Fibroblast of the conjunctiva (primary cell): Measurements from ENCODE around the gene EOGT.

ENCODE experiments used
- DNase-seq: peaks from one replicate; pipeline ENCODE4 v3.0.0-alpha.2; 2010; ENCODE audit warnings: low read depth

EOGT gene

GRCh38 chr3:68963376-68963775 lies 50.1 kb downstream of the EOGT start:
- DNase-seq: no peak

DNA sequence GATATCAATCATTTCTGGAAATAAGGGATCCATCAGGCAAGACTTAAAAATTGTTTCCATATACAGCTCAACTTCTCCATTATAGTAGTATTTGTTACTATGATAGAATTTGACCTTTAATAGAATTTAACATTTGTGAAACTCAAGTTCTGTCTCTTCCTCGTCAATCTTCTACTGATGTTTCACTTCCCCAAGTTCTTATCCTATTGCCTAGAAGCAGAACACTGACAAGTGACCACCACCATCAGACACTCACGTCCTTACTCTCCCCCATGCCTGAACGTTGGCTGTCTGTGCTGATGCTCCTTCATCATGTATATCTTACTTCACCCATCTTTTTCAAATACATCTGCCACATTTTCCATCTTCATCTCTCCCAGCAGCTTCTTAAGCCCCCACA lies 54.6 kb downstream of the EOGT start:
- no peak for DNase-seq

- DNase-seq: no peak
Observed at GRCh38 chr3:68957895-68958294, 55.6 kb downstream of the EOGT start.

GRCh38 chr3:68953816-68954444 lies 59.6 kb downstream of the EOGT start:
- DNase-seq: no peak

DNA sequence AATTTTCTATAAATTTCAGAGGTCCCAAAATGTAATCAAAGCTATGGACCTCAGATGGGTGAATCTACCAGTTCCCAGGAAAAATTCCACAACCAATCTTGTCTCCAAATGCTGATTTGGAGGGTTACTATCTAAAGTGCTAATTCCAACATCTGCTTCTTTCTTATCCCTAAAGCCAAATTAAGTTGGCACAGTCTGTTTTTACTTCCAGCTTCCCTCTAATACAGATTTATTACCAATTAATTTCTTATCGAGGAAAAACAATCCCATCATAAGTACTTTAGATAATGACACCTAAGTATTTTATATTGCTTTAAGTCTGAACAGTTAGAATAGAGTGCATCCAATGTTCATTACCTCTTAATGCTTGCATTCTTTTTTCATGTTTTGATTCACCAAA lies 68.3 kb downstream of the EOGT start:
- DNase-seq: no peak

- DNase-seq: no peak
Observed at GRCh38 chr3:68943753-68944500, 69.6 kb downstream of the EOGT start.

DNA sequence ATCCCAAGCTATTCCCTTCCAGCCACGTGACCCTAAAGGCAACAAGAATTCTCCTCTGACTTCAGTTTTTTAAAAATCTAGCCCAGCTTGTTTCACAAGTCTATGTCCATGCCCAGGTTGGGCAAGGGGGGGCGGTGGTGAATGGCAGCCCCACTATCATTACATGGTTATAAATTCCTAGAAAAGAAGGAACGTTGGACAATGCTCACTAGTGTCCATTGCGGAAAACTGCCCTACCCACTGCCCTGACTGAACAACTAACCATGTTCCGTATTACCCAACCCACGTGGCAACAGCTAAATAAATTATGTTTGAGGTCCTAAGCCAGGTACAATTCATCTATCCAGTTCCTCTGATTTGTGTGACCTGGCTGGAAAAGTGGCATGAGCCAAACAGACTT lies 72.4 kb downstream of the EOGT start:
- DNase-seq: no peak

DNA sequence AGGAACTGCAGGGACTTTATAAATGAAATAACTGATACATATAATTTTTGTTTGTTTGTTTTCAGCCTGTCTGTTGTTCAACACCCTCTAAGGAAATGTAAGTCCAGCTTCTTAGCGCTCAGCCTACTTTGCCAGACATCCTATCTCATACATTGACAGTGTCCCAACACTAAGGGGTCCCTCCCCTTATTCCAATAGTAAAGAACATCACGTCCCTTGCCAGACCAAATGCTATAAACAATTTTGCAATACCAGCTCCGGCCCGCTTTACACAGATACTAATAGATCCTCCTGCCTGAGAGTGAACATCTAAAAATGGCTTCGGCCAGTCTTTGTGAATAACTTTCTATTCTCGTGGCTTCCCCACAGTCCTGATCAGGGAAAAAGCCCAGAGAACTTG lies 76.6 kb downstream of the EOGT start:
- no peak for DNase-seq

GRCh38 chr3:68935778-68936177 lies 77.7 kb downstream of the EOGT start:
- DNase-seq: no peak

DNA sequence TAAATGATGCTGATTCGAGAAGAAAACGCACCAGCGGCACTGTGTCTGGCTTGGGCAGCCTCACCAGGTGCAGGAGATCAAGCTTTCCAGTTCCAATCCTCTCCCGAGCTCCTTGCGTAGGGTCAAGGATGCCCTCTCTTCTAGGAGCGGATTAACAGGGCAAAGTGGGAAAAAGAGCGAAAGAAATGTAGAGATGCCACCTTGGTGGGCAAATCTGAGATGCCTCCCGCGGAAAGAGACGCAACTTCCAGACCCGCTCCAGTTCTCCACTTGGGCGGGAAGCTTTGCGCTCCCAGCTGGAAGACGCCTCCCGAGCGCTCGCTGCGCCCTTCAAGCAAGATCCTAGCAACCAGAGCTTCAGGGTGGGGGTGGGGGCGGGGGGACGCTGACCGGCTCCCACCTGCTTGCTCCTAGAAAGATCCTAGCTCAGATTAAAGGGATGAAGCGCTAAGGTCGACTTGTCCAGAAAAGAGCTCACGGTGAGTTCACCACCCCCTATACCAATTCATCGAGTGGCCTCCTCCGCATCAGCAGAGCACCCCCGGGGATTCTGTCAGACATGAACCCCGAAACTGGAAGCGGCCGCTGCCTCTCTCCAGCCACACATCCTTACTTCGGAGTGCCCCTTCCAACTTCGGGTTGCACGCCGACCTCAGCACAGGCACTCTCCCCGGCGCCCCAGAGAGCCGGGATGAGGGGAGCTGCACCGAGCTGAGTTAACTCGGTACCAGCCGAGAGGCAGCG lies 81.9 kb downstream of the EOGT start:
- DNase-seq: no peak
